RWPE2 (cell line): ENCODE data around the gene ASB2.

Experiments used
- ATAC-seq: fragments of 200-7000 bp; cut with Tn5 transposase; 3 replicates; pipeline ENCODE4 v1.9.1; 2021; ENCODE audit warnings: low read depth
- DNase-seq: peaks from one replicate; pipeline ENCODE4 v3.0.0-alpha.2; 2020; ENCODE audit warnings: low spot score
- H3K27ac ChIP-seq: fragments of 450-650 bp; 2 replicates; pipeline ENCODE4 v1.5.1; 2017; ENCODE audit warnings: mild to moderate bottlenecking; ENCODE audit not compliant: poor library complexity, severe bottlenecking
- H3K27me3 ChIP-seq: fragments of 250-450 bp; sonication (Bioruptor Pico); 2 replicates; pipeline ENCODE4 v1.5.1; 2021; ENCODE audit warnings: mild to moderate bottlenecking, moderate library complexity; ENCODE audit not compliant: insufficient read depth, poor library complexity, severe bottlenecking
- H3K36me3 ChIP-seq: fragments of 250-450 bp; sonication (Bioruptor Pico); 2 replicates; pipeline ENCODE4 v1.5.1; 2020; ENCODE audit warnings: low read depth, mild to moderate bottlenecking, moderate library complexity
- H3K4me1 ChIP-seq: fragments of 250-450 bp; sonication (Bioruptor Pico); 2 replicates; pipeline ENCODE4 v1.5.1; 2021; ENCODE audit warnings: mild to moderate bottlenecking, moderate library complexity; ENCODE audit not compliant: insufficient read depth, poor library complexity, severe bottlenecking
- H3K4me3 ChIP-seq: fragments of 250-450 bp; sonication (Bioruptor Pico); 2 replicates; pipeline ENCODE4 v1.5.1; 2021; ENCODE audit warnings: mild to moderate bottlenecking, moderate library complexity; ENCODE audit not compliant: severe bottlenecking
- H3K9me3 ChIP-seq: fragments of 250-450 bp; sonication (Bioruptor Pico); 2 replicates; pipeline ENCODE4 v1.5.1; 2021; ENCODE audit warnings: mild to moderate bottlenecking, moderate library complexity; ENCODE audit not compliant: severe bottlenecking
- TF ChIP-seq, protein P1 (sequence below): fragments of 450-650 bp; IDR thresholded peaks from one replicate; pipeline ENCODE4 v1.5.1; 2017; ENCODE audit warnings: mild to moderate bottlenecking, moderate library complexity; ENCODE audit not compliant: poor library complexity, severe bottlenecking

Gene ASB2

DNA sequence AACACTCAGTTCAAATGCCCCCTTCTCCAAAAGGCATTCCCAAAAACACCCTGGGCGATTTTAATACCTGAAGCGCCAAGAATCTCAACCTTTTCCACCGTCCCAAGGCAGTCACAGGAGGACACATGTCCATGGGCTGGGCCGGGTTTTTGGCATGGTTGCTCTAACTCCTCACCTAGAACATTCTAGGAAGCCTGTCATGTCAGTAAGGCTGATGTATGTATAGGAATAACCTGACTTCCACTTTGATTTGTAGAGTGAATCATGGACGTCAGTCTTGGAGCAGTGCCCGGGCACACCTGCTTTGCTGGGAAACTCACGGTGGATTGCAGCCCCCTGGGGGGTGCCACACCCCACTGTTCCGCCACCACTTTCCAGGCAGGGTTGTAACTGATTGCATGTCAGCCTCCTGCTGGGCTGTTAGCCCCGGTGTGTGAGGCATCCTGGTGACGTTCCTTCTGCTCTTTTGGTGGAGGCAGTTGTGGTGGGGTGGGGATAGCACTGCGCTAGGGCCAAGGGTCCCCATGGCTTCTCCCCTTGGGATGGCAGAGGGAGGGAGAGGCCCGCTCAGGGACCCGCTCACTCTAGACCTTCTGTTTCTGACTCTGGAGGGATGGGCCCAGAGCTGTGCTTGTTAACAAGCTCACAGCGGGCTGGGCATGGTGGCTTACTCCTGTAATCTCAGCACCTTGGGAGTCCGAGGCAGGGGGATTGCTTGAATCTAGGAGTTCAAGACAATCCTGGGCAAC is 84.4 kb downstream of the ASB2 start:
- TF ChIP-seq, protein P1, sequence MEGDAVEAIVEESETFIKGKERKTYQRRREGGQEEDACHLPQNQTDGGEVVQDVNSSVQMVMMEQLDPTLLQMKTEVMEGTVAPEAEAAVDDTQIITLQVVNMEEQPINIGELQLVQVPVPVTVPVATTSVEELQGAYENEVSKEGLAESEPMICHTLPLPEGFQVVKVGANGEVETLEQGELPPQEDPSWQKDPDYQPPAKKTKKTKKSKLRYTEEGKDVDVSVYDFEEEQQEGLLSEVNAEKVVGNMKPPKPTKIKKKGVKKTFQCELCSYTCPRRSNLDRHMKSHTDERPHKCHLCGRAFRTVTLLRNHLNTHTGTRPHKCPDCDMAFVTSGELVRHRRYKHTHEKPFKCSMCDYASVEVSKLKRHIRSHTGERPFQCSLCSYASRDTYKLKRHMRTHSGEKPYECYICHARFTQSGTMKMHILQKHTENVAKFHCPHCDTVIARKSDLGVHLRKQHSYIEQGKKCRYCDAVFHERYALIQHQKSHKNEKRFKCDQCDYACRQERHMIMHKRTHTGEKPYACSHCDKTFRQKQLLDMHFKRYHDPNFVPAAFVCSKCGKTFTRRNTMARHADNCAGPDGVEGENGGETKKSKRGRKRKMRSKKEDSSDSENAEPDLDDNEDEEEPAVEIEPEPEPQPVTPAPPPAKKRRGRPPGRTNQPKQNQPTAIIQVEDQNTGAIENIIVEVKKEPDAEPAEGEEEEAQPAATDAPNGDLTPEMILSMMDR = no peak
- no peak for ATAC-seq

DNA sequence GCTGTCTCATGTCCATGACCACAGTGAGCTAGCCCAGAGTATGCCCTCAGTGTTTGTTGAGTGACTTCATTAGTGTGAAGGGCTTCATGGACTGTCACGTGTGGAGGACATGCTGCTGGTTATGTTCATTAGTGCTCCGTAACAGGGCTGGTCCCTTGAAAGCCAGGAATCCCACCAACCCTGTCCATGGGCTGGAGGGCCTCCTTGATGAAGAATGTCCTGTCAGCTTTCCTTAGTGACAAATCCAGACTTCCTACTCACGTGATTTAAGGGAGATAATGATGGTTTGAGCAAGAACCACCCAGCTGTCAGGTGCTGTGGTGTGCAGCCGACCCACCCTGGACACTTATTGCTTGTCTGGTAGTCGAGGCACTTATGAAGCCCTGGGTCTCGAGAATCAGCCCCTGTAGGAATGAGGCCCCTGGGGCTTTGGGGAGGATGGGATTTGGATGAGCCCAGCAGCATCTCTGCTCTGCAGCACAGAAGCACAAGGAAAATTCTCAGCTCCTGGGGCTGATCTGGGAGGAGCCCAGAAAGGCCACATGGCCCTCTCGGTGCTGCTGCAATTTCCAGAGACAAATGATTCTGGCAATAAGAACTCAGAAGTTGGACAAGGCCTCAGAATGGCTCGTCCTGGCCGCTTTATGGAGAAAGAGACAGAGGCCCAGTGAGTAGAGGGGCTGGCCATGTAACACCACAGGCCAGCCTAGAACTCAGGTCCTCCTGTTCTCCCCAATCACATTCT is 86.5 kb downstream of the ASB2 start:
- no peak overlapping the region for H3K4me3 ChIP-seq
- TF ChIP-seq, protein P1 = no peak
- H3K9me3 ChIP-seq = no peaks in the 10 kb centered on the region
- no peaks in the 10 kb centered on the region for H3K4me1 ChIP-seq
- ATAC-seq (no peak), DNase-seq (no peak)
- H3K27me3 ChIP-seq = no peaks in the 10 kb centered on the region
- H3K36me3 ChIP-seq = no peaks in the 10 kb centered on the region
- no peak overlapping the region for H3K27ac ChIP-seq

More for the DNA sequence above, 84.4 kb downstream of the ASB2 start:
- H3K27me3 ChIP-seq = no peaks in the 10 kb centered on the region
- no peak overlapping the region for H3K4me3 ChIP-seq
- DNase-seq = no peak
- H3K9me3 ChIP-seq = no peaks in the 10 kb centered on the region
- H3K4me1 ChIP-seq = no peaks in the 10 kb centered on the region
- H3K27ac ChIP-seq = no peak overlapping the region
- no peaks in the 10 kb centered on the region for H3K36me3 ChIP-seq

- no peak for DNase-seq
- no peak for ATAC-seq
- Histone ChIP-seq H3K36me3 (no peaks in the 10 kb centered on the region), H3K4me3 (no peak overlapping the region), H3K4me1 (no peaks in the 10 kb centered on the region), H3K27me3 (no peaks in the 10 kb centered on the region), H3K9me3 (no peaks in the 10 kb centered on the region), H3K27ac (no peak overlapping the region)
- TF ChIP-seq, protein P1 = no peak
These were observed 87.4 kb downstream of the ASB2 start for GRCh38 chr14:93888995-93889394.

DNA sequence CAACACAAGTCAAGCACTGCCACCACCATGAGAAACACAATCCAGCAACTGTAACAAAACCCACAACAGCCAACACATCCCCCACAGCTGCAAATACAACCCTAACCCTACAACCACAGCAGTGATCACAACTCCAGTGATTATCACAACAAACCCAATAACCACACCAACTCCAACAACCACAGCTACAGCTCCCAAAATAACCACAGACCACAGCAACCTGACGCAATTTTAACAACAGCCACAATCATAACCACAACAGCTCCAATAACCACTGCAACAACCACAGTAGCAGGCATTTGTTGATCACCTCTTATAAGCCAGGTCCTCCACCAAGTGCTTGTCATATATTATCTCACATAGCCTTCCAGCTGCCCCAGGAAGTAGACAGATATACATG is 91.4 kb downstream of the ASB2 start:
- no peak for ATAC-seq
- TF ChIP-seq, protein P1 = no peak

More for the DNA sequence above, 91.4 kb downstream of the ASB2 start:
- Histone ChIP-seq H3K36me3 (no peaks in the 10 kb centered on the region), H3K4me1 (no peaks in the 10 kb centered on the region), H3K4me3 (no peak overlapping the region), H3K9me3 (no peaks in the 10 kb centered on the region), H3K27ac (no peak overlapping the region), H3K27me3 (no peaks in the 10 kb centered on the region)
- no peak for DNase-seq
